Gastrocnemius medialis (tissue), 4 donors: Measurements from ENCODE around the gene NATD1.

Experiments used
- CTCF ChIP-seq, 5 experiments: fragments of 450-650 bp in 3 of 5; fragments of 200-600 bp in 2 of 5; sonication (generic) in 2 of 5; IDR thresholded peaks in 4 of 5; conservative IDR thresholded peaks in 1 of 5; 1 replicate in 4 of 5; 2 replicates in 1 of 5; pipeline ENCODE4 v1.5.1; 2016 to 2019; ENCODE audit warnings: antibody characterized with exemption in 5 of 5, mild to moderate bottlenecking in 3 of 5, moderate library complexity in 3 of 5
- POLR2A ChIP-seq, 2 donors: fragments of 450-650 bp; IDR thresholded peaks; one replicate each; pipeline ENCODE4 v1.6.1; 2017; ENCODE audit warnings: antibody characterized with exemption in 2 of 2, mild to moderate bottlenecking in 2 of 2, moderate library complexity in 2 of 2

GRCh38 chr17:21289902-21290571 lies 36.8 kb upstream of the NATD1 start:
- TF ChIP-seq POLR2A (IDR thresholded peaks at IDR 0.05) (peak; percentile 36 to 59), CTCF (IDR thresholded peaks at IDR 0.05 in 4 of 5, conservative IDR thresholded peaks at IDR 0.05 in 1 of 5) (peak in 4 of 5 experiments; percentile 36 to 67 (median 61))
